C4-2B (cell line): ENCODE measurements around the gene LANCL2.

Experiments used
- CTCF ChIP-seq: fragments of 450-650 bp; conservative IDR thresholded peaks from 2 replicates; pipeline ENCODE4 v1.5.1; 2017; ENCODE audit warnings: mild to moderate bottlenecking
- ZFX ChIP-seq: fragments of 450-650 bp; IDR thresholded peaks from 2 replicates; pipeline ENCODE4 v1.6.1; 2017

DNA sequence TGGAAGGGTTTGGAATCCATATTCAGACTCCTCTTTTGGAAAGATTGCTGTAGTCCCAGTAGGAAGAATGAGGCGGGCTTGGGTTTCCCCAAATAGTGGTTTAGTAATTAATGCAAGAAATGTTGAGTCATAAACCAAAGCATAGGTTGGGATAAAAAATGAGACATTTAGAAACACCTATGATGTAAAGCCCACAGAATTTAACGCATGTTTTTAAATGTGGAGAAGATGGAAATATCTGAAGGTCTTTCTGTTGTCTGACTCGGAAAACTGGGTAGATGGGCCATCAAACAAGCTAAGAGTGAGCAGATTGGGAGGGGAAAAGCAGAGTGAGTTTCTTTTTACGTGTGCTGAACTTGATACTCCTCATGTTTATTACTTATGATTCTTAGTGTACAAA lies 62.2 kb downstream of the LANCL2 start:
- TF ChIP-seq CTCF (no peak), ZFX (no peak)
